Trophoblast cell (in vitro differentiated cells and primary cell): ENCODE data around the gene TK2.

Source experiments
- DNase-seq, 2 donors: peaks; one replicate each; pipeline ENCODE4 v3.0.0-alpha.2; 2016
- H2AFZ ChIP-seq: 2 replicates; pipeline ENCODE4 v1.6.1; 2013; ENCODE audit warnings: low read length, moderate library complexity, mild to moderate bottlenecking; ENCODE audit not compliant: insufficient read depth, poor library complexity
- H2AK5ac ChIP-seq: 2 replicates; pipeline ENCODE4 v1.6.1; 2013; ENCODE audit warnings: mild to moderate bottlenecking, low read length
- H2BK120ac ChIP-seq: 2 replicates; pipeline ENCODE4 v1.6.1; 2013; ENCODE audit warnings: low read length, mild to moderate bottlenecking, moderate library complexity; ENCODE audit not compliant: insufficient read depth, poor library complexity
- H2BK12ac ChIP-seq: 2 replicates; pipeline ENCODE4 v1.6.1; 2013; ENCODE audit warnings: mild to moderate bottlenecking, low read length, moderate library complexity
- H2BK5ac ChIP-seq: 2 replicates; pipeline ENCODE4 v1.6.1; 2013; ENCODE audit warnings: low read length, low read depth, moderate library complexity, mild to moderate bottlenecking; ENCODE audit not compliant: poor library complexity
- H3K14ac ChIP-seq: 2 replicates; pipeline ENCODE4 v1.6.1; 2013; ENCODE audit warnings: mild to moderate bottlenecking, low read length
- H3K18ac ChIP-seq: 2 replicates; pipeline ENCODE4 v1.6.1; 2013; ENCODE audit warnings: mild to moderate bottlenecking, low read length
- H3K23ac ChIP-seq: 2 replicates; pipeline ENCODE4 v1.6.1; 2013; ENCODE audit warnings: low read length
- H3K27ac ChIP-seq: 2 replicates; pipeline ENCODE4 v1.5.1; 2013; ENCODE audit warnings: low read depth, mild to moderate bottlenecking, inconsistent platforms, low read length, moderate library complexity
- H3K27me3 ChIP-seq: 2 replicates; pipeline ENCODE4 v1.6.1; 2013; ENCODE audit warnings: inconsistent platforms, mild to moderate bottlenecking, low read length, moderate library complexity; ENCODE audit not compliant: insufficient read depth
- H3K36me3 ChIP-seq, 2 experiments: 1 replicate in 1 of 2; 2 replicates in 1 of 2; pipeline ENCODE4 v1.6.1; 2013; ENCODE audit warnings: low read length in 2 of 2, mild to moderate bottlenecking in 2 of 2, moderate library complexity in 1 of 2; ENCODE audit not compliant: insufficient read depth in 2 of 2, control insufficient read depth in 1 of 2
- H3K4ac ChIP-seq: 2 replicates; pipeline ENCODE4 v1.6.1; 2013; ENCODE audit warnings: low read depth, mild to moderate bottlenecking, low read length, moderate library complexity
- H3K4me1 ChIP-seq, 2 experiments: 1 replicate in 1 of 2; 2 replicates in 1 of 2; pipeline ENCODE4 v1.6.1; 2013; ENCODE audit warnings: low read length in 2 of 2, mild to moderate bottlenecking in 2 of 2, moderate library complexity in 1 of 2; ENCODE audit not compliant: insufficient read depth in 2 of 2, control insufficient read depth in 1 of 2
- H3K4me2 ChIP-seq: 2 replicates; pipeline ENCODE4 v1.6.1; 2013; ENCODE audit warnings: inconsistent platforms, mild to moderate bottlenecking, low read length, moderate library complexity
- H3K4me3 ChIP-seq: 2 replicates; pipeline ENCODE4 v1.5.1; 2013; ENCODE audit warnings: mild to moderate bottlenecking, low read depth, low read length, inconsistent platforms
- H3K79me1 ChIP-seq: one replicate; pipeline ENCODE4 v1.6.1; 2013; ENCODE audit warnings: low read length
- H3K79me2 ChIP-seq: 2 replicates; pipeline ENCODE4 v1.6.1; 2013; ENCODE audit warnings: low read length, mild to moderate bottlenecking; ENCODE audit not compliant: control insufficient read depth, insufficient read depth, poor library complexity
- H3K9ac ChIP-seq: 2 replicates; pipeline ENCODE4 v1.6.1; 2013; ENCODE audit warnings: mild to moderate bottlenecking, low read length
- H3K9me3 ChIP-seq: 2 replicates; pipeline ENCODE4 v1.6.1; 2013; ENCODE audit warnings: low read depth, mild to moderate bottlenecking, control low read depth, inconsistent platforms, low read length; ENCODE audit not compliant: insufficient read depth
- H4K12ac ChIP-seq: 2 replicates; pipeline ENCODE4 v1.6.1; 2013; ENCODE audit warnings: low read depth, mild to moderate bottlenecking, low read length, moderate library complexity
- H4K8ac ChIP-seq: 2 replicates; pipeline ENCODE4 v1.6.1; 2013; ENCODE audit warnings: low read depth, mild to moderate bottlenecking, low read length, moderate library complexity
- H4K91ac ChIP-seq: one replicate; pipeline ENCODE4 v1.6.1; 2013; ENCODE audit warnings: low read depth, mild to moderate bottlenecking, low read length, moderate library complexity
- WGBS: extraction: QIAGEN DNeasy Blood & Tissue Kit; methylation state at CpG from one replicate; pipeline ENCODE4 v1.1.7; 2013; ENCODE audit warnings: missing lambda C conversion rate; ENCODE audit not compliant: insufficient read length, insufficient coverage; ENCODE audit errors: extremely low coverage; 5-methylcytosine and 5-hydroxymethylcytosine counted together

TK2 gene

GRCh38 chr16:66495440-66495839 is 54.5 kb downstream of the TK2 start:
- Histone ChIP-seq H3K4ac (no peak overlapping the region), H3K79me1 (no peaks in the 10 kb centered on the region), H3K79me2 (no peaks in the 10 kb centered on the region), H2BK5ac (no peak overlapping the region), H4K8ac (no peak overlapping the region), H2AFZ (no peak overlapping the region), H4K91ac (no peak overlapping the region), H3K27ac (no peak overlapping the region), H3K4me2 (no peak overlapping the region), H3K36me3 (no peaks in the 10 kb centered on the region), H4K12ac (no peak overlapping the region), H3K18ac (no peak overlapping the region), H3K4me1 (no peaks in the 10 kb centered on the region), H3K23ac (no peak overlapping the region), H3K27me3 (no peaks in the 10 kb centered on the region), H3K4me3 (peak overlapping the region; percentile 2), H2AK5ac (no peak overlapping the region), H2BK120ac (no peak overlapping the region), H3K14ac (no peak overlapping the region), H2BK12ac (no peak overlapping the region), H3K9ac (no peak overlapping the region), H3K9me3 (peaks cover 9% of the 10 kb centered on the region)
- DNase-seq: no peak
- 100% methylated on average over 1 of the region's 2 CpGs for WGBS

GRCh38 chr16:66494916-66495315 is 55.0 kb downstream of the TK2 start:
- H3K9me3 ChIP-seq: peaks cover 9% of the 10 kb centered on the region
- no peak overlapping the region for H2BK120ac ChIP-seq
- no peak for DNase-seq

DNA sequence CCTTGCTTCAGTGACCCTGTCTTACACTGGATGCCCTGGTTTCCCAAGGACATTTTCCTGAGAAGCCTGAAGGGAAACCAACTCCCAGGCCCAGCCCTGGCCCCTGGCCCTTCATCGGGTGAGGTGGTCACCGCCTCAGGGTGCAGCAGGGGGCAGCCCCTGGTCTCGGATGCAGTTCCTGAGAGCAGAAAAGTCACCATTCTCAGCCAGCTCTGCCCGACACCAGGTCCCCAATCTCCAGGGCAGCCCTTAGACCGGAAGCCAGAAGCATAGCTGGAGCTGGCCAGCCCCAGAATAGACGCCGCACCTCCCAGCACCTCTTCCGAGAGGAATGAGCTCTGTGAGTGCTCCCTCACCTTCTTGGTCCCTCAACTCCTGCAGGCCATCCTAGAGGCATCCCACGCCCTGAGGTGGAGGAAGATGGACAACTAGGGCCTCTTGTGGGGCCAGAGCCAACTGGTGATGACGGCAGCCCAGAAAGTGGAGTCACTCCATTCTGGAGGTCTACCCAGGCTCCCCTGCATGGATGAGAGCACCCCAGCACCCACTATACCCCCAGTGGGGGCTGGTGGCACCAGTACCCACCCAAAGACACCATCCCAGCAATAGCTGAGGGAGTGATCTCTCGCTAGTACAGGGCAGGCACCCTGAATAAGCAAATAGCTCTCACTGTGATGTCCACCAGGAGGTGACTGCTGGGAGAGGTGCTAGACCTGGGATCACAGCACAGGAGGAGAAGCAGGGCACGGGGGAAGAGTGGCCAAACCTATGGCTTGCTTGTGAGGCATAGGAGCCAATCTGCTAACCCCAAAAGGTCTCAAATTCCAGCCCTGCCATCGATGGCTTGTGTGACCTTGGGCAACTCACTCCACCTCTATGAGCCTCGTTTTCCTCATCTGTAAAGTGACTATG is 56.2 kb downstream of the TK2 start:
- Histone ChIP-seq H3K79me2 (no peaks in the 10 kb centered on the region), H4K8ac (no peak overlapping the region), H3K36me3 (no peaks in the 10 kb centered on the region), H4K12ac (no peak overlapping the region), H3K4me2 (no peak overlapping the region), H3K4me1 (no peaks in the 10 kb centered on the region), H2AFZ (no peak overlapping the region), H2BK5ac (no peak overlapping the region), H4K91ac (no peak overlapping the region), H3K4ac (no peak overlapping the region), H2AK5ac (no peak overlapping the region), H3K79me1 (no peaks in the 10 kb centered on the region), H2BK120ac (no peak overlapping the region), H3K18ac (no peak overlapping the region), H3K23ac (no peak overlapping the region), H2BK12ac (no peak overlapping the region), H3K27me3 (no peaks in the 10 kb centered on the region), H3K27ac (no peak overlapping the region), H3K9me3 (peaks cover 9% of the 10 kb centered on the region), H3K9ac (no peak overlapping the region), H3K14ac (no peak overlapping the region), H3K4me3 (no peak overlapping the region)
- no peak for DNase-seq
- WGBS: no CpG with 5 or more reads among the region's 14 CpGs

More at GRCh38 chr16:66494916-66495315, 55.0 kb downstream of the TK2 start:
- Histone ChIP-seq H2BK12ac (no peak overlapping the region), H3K9ac (no peak overlapping the region), H3K4me1 (no peaks in the 10 kb centered on the region), H4K91ac (no peak overlapping the region), H3K14ac (no peak overlapping the region), H3K79me1 (no peaks in the 10 kb centered on the region), H3K27me3 (no peaks in the 10 kb centered on the region), H2AK5ac (no peak overlapping the region), H3K36me3 (no peaks in the 10 kb centered on the region), H3K18ac (no peak overlapping the region), H3K27ac (no peak overlapping the region), H3K23ac (no peak overlapping the region), H3K4me3 (no peak overlapping the region), H3K4me2 (no peak overlapping the region), H2BK5ac (no peak overlapping the region), H3K4ac (no peak overlapping the region), H2AFZ (no peak overlapping the region), H4K8ac (no peak overlapping the region), H3K79me2 (no peaks in the 10 kb centered on the region), H4K12ac (no peak overlapping the region)
- WGBS: no CpG with 5 or more reads among the region's 2 CpGs

- Histone ChIP-seq H4K12ac (no peak overlapping the region), H2AK5ac (no peak overlapping the region), H3K4me1 (peaks cover 2 to 3% of the 10 kb centered on the region in 2 experiments), H3K27ac (no peak overlapping the region), H3K18ac (no peak overlapping the region), H3K4ac (no peak overlapping the region), H3K4me2 (no peak overlapping the region), H4K8ac (no peak overlapping the region), H3K14ac (no peak overlapping the region), H3K36me3 (no peaks in the 10 kb centered on the region), H2BK120ac (no peak overlapping the region), H2BK5ac (no peak overlapping the region), H2AFZ (no peak overlapping the region), H3K9me3 (peaks cover 9% of the 10 kb centered on the region), H4K91ac (no peak overlapping the region), H3K27me3 (no peaks in the 10 kb centered on the region), H3K79me2 (no peaks in the 10 kb centered on the region), H3K79me1 (no peaks in the 10 kb centered on the region), H2BK12ac (no peak overlapping the region), H3K23ac (no peak overlapping the region), H3K9ac (no peak overlapping the region), H3K4me3 (no peak overlapping the region)
- no CpG with 5 or more reads among the region's 7 CpGs for WGBS
- no peak for DNase-seq
These were observed 58.2 kb downstream of the TK2 start for GRCh38 chr16:66491716-66492064.
